Type B pancreatic cell (in vitro differentiated cells): ENCODE measurements around the gene TMEM225B. TPM values are rescaled to one million over a fixed set of nuclear protein-coding genes. Genes with fewer than 3 reads are reported as not detected.

Experiments used
- DNase-seq: peaks from one replicate; pipeline ENCODE4 v3.0.0; 2021; ENCODE audit warnings: mixed read lengths; ENCODE audit not compliant: unreplicated experiment; ENCODE audit errors: extremely low spot score
- H3K27ac Mint-ChIP-seq: 2 replicates; pipeline ENCODE4 v1.8.0; 2021; ENCODE audit warnings: mild to moderate bottlenecking, mixed read lengths
- H3K27me3 Mint-ChIP-seq: 2 replicates; pipeline ENCODE4 v1.8.0; 2021; ENCODE audit warnings: mixed read lengths
- H3K36me3 Mint-ChIP-seq: 2 replicates; pipeline ENCODE4 v1.8.0; 2021; ENCODE audit warnings: mixed read lengths
- H3K4me1 Mint-ChIP-seq: one replicate; pipeline ENCODE4 v1.8.0; 2021; ENCODE audit warnings: mixed read lengths; ENCODE audit not compliant: unreplicated experiment
- H3K4me3 Mint-ChIP-seq: 2 replicates; pipeline ENCODE4 v1.8.0; 2021; ENCODE audit warnings: mild to moderate bottlenecking, mixed read lengths
- H3K9me3 Mint-ChIP-seq: 2 replicates; pipeline ENCODE4 v1.8.0; 2021; ENCODE audit warnings: mixed read lengths
- total RNA-seq: library from RNA; stranded (reverse); gene quantifications from 2 replicates; pipeline ENCODE4 v1.2.1, GENCODE V29; 2021; ENCODE audit warnings: low replicate concordance
- TF ChIP-seq, protein P1 (sequence below): fragments of 200-600 bp; sonication (generic); conservative IDR thresholded peaks from 2 replicates; pipeline ENCODE4 v1.5.0; 2021; ENCODE audit warnings: antibody characterized with exemption, mild to moderate bottlenecking

The TMEM225B gene
- total RNA-seq, 1 donor from 2014 or later = 0.82 TPM

- peaks cover 12% of the 10 kb centered on the region for H3K27me3 Mint-ChIP-seq
- TF ChIP-seq, protein P1, sequence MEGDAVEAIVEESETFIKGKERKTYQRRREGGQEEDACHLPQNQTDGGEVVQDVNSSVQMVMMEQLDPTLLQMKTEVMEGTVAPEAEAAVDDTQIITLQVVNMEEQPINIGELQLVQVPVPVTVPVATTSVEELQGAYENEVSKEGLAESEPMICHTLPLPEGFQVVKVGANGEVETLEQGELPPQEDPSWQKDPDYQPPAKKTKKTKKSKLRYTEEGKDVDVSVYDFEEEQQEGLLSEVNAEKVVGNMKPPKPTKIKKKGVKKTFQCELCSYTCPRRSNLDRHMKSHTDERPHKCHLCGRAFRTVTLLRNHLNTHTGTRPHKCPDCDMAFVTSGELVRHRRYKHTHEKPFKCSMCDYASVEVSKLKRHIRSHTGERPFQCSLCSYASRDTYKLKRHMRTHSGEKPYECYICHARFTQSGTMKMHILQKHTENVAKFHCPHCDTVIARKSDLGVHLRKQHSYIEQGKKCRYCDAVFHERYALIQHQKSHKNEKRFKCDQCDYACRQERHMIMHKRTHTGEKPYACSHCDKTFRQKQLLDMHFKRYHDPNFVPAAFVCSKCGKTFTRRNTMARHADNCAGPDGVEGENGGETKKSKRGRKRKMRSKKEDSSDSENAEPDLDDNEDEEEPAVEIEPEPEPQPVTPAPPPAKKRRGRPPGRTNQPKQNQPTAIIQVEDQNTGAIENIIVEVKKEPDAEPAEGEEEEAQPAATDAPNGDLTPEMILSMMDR = no peak
- DNase-seq = peak; percentile 48
- H3K9me3 Mint-ChIP-seq = no peaks in the 10 kb centered on the region
- H3K27ac Mint-ChIP-seq = no peak overlapping the region
- H3K36me3 Mint-ChIP-seq = no peaks in the 10 kb centered on the region
- no peak overlapping the region for H3K4me3 Mint-ChIP-seq
- no peaks in the 10 kb centered on the region for H3K4me1 Mint-ChIP-seq
Observed at GRCh38 chr7:99606531-99606930, 8.5 kb downstream of the TMEM225B start.

DNA sequence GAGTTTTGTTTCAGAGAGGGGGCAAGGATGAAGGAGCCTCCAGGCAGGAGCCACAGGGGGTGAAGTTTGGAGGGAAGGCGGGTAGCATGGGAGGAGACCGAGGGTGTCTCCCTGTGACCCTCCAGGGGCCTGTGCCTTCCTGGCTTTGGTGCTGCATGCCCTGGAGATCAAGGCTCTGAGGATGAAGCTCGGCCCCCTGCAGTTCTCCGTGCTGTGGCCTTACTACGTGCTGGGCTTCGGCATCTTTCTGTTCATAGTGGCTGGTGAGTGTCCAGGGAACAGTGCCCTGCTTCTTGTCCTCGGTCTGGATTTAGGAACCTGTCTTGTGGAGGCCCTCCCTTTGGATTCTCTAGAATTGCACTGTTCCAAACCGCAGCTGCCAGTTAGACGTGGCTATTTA is 9.5 kb downstream of the TMEM225B start:
- Mint-ChIP-seq H3K4me1 (no peaks in the 10 kb centered on the region), H3K9me3 (no peaks in the 10 kb centered on the region), H3K36me3 (no peaks in the 10 kb centered on the region), H3K27me3 (peaks cover 16% of the 10 kb centered on the region), H3K4me3 (no peak overlapping the region), H3K27ac (no peak overlapping the region)
- TF ChIP-seq, protein P1 = no peak
- peak; percentile 43 for DNase-seq

DNA sequence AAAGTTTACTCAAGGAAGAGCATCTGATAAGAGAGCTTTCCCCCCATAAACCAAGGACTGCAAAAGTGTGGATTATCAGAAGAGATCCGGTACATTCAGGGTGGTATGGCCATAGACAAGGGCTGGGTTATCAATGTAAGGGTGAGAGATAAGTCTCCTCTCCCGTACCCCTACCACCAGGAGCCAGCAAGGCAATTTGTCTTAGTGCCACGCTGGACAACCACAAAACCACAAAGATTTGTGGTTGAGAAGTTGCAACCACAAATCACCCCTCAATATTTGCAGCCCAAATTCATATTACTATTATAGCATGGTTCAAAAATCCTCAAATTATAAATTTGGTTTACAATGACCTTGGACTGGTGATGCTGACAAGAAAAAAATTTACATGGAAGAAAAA is 16.4 kb downstream of the TMEM225B start:
- H3K4me1 Mint-ChIP-seq = peaks cover 27% of the 10 kb centered on the region
- no peak overlapping the region for H3K4me3 Mint-ChIP-seq
- DNase-seq = no peak
- no peak overlapping the region for H3K27ac Mint-ChIP-seq
- TF ChIP-seq, protein P1 = no peak
- no peaks in the 10 kb centered on the region for H3K9me3 Mint-ChIP-seq
- peaks cover 17% of the 10 kb centered on the region for H3K27me3 Mint-ChIP-seq
- peaks cover 14% of the 10 kb centered on the region for H3K36me3 Mint-ChIP-seq

DNA sequence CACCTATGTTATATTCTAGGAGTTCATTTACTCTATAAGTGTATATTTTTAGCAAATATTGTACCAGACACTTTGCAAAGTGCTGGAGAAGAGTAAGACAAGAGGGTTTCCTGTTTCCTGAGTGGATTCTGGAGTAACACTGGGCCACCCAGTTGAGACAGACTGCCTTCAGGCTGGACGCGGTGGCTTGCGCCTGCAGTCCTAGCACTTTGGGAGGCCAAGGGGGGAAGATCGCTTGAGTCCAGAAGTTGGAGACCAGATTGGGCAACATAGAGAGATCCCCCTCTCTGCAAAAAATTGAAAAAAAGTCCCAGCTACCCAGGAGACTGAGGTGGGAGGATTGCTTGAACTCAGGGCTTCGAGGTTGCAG is 17.9 kb downstream of the TMEM225B start:
- Mint-ChIP-seq H3K27ac (peak overlapping the region; percentile 92), H3K4me1 (peaks cover 27% of the 10 kb centered on the region), H3K36me3 (peaks cover 15% of the 10 kb centered on the region), H3K27me3 (peaks cover 8% of the 10 kb centered on the region), H3K9me3 (no peaks in the 10 kb centered on the region), H3K4me3 (peak overlapping the region; percentile 97)
- peak; percentile 31 for DNase-seq
- TF ChIP-seq, protein P1 = no peak

GRCh38 chr7:99616359-99617191 is 18.5 kb downstream of the TMEM225B start, which contains the start of gene ZSCAN25:
Gene ZSCAN25, plus strand, starts transcription at chr7:99616946. Its CDS starts 2,661 bp downstream, at chr7:99619607.
- Mint-ChIP-seq H3K27me3 (peaks cover 8% of the 10 kb centered on the region), H3K9me3 (no peaks in the 10 kb centered on the region), H3K4me1 (peaks cover 27% of the 10 kb centered on the region), H3K36me3 (peaks cover 18% of the 10 kb centered on the region), H3K4me3 (peak within 1 kb of the TSS; percentile 97), H3K27ac (peak within 1 kb of the TSS; percentile 92)
- DNase-seq = peak; percentile 92
- TF ChIP-seq, protein P1 = peak; percentile 66
